Adrenal gland (tissue), 5 donors: ENCODE measurements around the gene STX5.
"Not testable (repeated sequence)": the region's sequence is repeated elsewhere in the genome, so short reads cannot be mapped to it uniquely, and the experiment has no call there.

Experiments used
- POLR2A ChIP-seq, 2 donors: fragments of 450-650 bp; IDR thresholded peaks; one replicate each; pipeline ENCODE4 v1.6.1; 2017; ENCODE audit warnings: antibody characterized with exemption in 2 of 2, mild to moderate bottlenecking in 2 of 2, moderate library complexity in 1 of 2
- TF ChIP-seq, protein P1 (sequence below), 6 experiments: fragments of 450-650 bp in 4 of 6; fragments of 200-600 bp in 2 of 6; sonication (generic) in 1 of 6; IDR thresholded peaks; 1 replicate in 5 of 6; 2 replicates in 1 of 6; pipeline versions ENCODE4 v1.5.1 to v1.8.0; 2016 to 2021; ENCODE audit warnings: antibody characterized with exemption in 6 of 6, mild to moderate bottlenecking in 2 of 6, moderate library complexity in 1 of 6
- donor health status: DM: no; HTN: no; CAD: no.

DNA sequence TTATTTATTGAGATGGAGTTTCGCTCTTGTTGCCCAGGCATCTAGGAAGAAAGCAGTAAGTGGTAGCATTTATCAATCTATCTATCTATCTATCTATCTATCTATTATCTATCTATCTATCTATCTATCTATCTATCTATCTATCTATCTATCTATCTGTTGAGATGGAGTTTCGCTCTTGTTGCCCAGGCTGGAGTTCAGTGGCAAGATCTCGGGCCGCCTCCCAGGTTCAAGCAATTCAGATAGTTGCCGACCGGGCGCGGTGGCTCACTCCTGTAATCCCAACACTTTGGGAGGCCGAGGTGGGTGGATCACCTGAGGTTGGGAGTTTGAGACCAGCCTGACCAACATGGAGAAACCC lies 71.0 kb downstream of the STX5 start:
- TF ChIP-seq, protein P1, sequence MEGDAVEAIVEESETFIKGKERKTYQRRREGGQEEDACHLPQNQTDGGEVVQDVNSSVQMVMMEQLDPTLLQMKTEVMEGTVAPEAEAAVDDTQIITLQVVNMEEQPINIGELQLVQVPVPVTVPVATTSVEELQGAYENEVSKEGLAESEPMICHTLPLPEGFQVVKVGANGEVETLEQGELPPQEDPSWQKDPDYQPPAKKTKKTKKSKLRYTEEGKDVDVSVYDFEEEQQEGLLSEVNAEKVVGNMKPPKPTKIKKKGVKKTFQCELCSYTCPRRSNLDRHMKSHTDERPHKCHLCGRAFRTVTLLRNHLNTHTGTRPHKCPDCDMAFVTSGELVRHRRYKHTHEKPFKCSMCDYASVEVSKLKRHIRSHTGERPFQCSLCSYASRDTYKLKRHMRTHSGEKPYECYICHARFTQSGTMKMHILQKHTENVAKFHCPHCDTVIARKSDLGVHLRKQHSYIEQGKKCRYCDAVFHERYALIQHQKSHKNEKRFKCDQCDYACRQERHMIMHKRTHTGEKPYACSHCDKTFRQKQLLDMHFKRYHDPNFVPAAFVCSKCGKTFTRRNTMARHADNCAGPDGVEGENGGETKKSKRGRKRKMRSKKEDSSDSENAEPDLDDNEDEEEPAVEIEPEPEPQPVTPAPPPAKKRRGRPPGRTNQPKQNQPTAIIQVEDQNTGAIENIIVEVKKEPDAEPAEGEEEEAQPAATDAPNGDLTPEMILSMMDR (IDR thresholded peaks at IDR 0.05): not testable (repeated sequence)
- TF ChIP-seq POLR2A (IDR thresholded peaks at IDR 0.05): not testable (repeated sequence)
